ENCODE results near the gene CAPN5. TPM values are rescaled to one million over a fixed set of nuclear protein-coding genes. Genes with fewer than 3 reads are reported as not detected.

Gene CAPN5
- total RNA-seq, 2 experiments from 2014 or later, result 0.62 to 0.76 TPM

DNA sequence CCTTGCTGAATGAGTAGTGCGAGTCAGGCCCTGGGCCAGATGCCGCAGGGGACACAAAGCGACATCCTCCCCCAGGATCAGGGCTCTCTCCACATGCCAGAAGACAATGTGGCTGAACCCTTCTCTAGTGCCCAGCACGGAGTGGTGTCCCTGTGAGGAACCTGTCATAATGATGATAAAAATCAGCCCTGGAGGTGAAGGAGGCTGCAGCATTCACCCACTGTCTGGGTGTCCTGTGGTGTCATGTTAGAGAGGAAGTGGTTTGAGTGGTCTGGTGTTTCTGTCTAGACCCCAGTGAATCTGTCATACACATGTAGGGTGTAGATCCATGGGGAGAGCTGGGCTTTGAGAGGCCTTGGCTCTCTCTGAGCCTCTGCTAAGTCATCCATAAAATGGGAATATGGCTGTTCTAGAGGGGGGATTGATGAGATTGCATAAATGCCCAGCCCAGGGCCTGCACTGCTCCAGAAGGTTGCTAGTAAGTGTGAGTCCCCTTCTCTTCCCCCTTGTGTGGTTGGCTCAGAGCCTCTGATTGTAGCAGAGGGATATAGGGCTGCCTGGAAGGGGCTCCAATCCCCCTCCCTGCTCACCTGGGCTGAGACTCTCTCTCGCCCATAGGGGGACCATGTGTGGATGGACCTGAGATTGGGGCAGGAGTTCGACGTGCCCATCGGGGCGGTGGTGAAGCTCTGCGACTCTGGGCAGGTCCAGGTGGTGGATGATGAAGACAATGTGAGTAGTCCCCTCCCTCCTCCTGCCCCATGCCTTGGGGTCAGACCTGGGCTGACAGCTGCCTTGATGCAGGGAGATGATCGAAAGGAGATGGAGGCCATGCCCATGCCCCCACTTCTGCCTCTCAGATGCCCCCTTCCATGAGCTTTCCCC lies 75.6 kb downstream of the CAPN5 start:
- Mint-ChIP-seq H3K27me3 (peaks cover 10% of the 10 kb centered on the region), H3K4me1 (peaks cover 5% of the 10 kb centered on the region), H3K4me3 (no peak overlapping the region), H3K36me3 (ENCODE audit: low read depth) (no peaks in the 10 kb centered on the region), H3K9me3 (ENCODE audit: low read depth) (no peaks in the 10 kb centered on the region), H3K27ac (no peak overlapping the region)
- DNase-seq (no peak), ATAC-seq (peak; percentile 27)
- ChIA-PET CTCF (interaction anchor here (0.6 kb wide), 2 partner anchors 122 to 136 kb away, joined by 3 read pairs; no protein-coding TSS in a partner anchor), POLR2A (no interaction called here)
- intact Hi-C loops (cut with DNase I, micrococcal nuclease), result no loop called here

DNA sequence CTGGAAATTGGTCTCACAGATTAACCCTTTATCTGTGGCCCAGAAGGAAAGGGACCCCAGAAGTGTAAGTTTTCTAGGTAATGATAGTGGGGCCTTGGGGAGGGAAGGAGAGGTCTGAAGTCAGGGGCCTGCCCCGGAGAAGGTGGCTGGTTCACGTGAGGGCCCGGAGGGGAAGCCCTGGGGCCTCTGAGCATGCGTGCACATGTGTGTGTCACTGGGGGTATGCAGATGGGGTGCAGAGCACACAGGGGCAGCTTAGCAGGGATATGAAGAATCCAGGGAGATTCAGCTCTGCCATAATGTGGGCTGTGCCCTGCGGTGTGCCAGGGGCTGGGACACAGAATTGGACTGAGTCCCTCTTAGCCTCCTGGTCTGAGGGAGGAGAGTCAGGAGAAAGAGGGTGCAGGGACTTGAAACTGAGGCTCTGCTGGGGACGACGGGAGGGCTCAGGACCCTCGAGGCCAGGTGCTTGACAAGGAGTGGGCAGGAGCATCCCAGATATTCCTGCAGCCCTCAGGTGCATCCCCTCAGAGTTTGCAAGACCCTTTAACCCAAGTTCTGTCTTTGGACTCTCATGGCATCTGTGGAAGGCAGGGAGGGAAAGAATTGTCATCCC lies 76.7 kb downstream of the CAPN5 start:
- POLR2A ChIA-PET, result no interaction called here
- intact Hi-C loops (cut with DNase I, micrococcal nuclease), result no loop called here

DNA sequence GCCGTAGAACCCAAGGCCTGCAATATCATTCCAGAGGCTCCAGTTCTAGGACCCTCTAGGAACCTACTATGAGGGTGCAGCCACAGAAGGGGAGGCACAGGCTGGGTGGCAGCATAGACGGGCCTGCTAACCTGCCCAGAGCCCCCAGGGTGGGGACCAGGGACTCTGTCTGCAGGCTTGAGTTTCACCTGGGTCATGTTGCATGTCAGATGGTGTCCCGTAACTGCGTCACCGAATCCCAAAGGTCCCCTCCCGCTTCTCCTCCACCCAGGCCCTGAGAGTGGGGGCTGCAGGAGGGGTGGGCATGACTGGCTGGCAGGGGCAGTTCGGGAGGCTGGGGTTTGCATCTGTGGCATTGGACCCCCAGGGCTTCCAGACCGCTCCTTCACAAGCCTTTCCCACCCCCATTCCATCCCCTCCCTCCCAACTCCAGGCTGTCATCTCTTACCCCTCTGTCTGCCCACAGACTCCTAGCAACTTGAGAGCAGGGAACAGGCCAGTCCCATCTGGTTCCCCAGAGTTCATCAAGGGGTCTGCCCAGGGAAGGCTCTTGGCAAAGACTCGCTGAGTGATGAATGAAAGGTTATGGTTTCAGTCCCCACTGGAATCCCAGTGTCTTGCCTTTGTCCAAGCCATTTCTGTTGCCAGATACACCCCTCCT lies 77.6 kb downstream of the CAPN5 start:
- CTCF ChIA-PET, result interaction anchor here (1.1 kb wide), 1 partner anchor 17 kb away, joined by 4 read pairs; no protein-coding TSS in a partner anchor
- POLR2A ChIA-PET, result no interaction called here
- Mint-ChIP-seq H3K4me1 (peaks cover 10% of the 10 kb centered on the region), H3K9me3 (ENCODE audit: low read depth) (no peaks in the 10 kb centered on the region), H3K27ac (no peak overlapping the region), H3K27me3 (peaks cover 5% of the 10 kb centered on the region), H3K4me3 (no peak overlapping the region), H3K36me3 (ENCODE audit: low read depth) (no peaks in the 10 kb centered on the region)
- intact Hi-C loops (cut with DNase I, micrococcal nuclease), result no loop called here
- ATAC-seq, result no peak
- no peak for DNase-seq

More for the DNA sequence above, 76.7 kb downstream of the CAPN5 start:
- H3K27ac Mint-ChIP-seq, result no peak overlapping the region
- peaks cover 10% of the 10 kb centered on the region for H3K27me3 Mint-ChIP-seq
- H3K4me1 Mint-ChIP-seq, result peaks cover 10% of the 10 kb centered on the region
- no peak overlapping the region for H3K4me3 Mint-ChIP-seq
- no peaks in the 10 kb centered on the region for H3K36me3 Mint-ChIP-seq (ENCODE audit: low read depth)
- no peaks in the 10 kb centered on the region for H3K9me3 Mint-ChIP-seq (ENCODE audit: low read depth)
- DNase-seq, result no peak
- CTCF ChIA-PET, result interaction anchor here (1.1 kb wide), 1 partner anchor 16 kb away, joined by 4 read pairs; no protein-coding TSS in a partner anchor
- ATAC-seq, result no peak

- CTCF ChIA-PET, result interaction anchor here (0.6 to 1.0 kb wide), 3 partner anchors 266 to 1072 kb away, joined by 3 to 4 read pairs (median 3); no protein-coding TSS in a partner anchor
- POLR2A ChIA-PET, result no interaction called here
- H3K4me3 Mint-ChIP-seq, result no peak overlapping the region
- peaks cover 3% of the 10 kb centered on the region for H3K27me3 Mint-ChIP-seq
- no peak overlapping the region for H3K27ac Mint-ChIP-seq
- peaks cover 10% of the 10 kb centered on the region for H3K4me1 Mint-ChIP-seq
- no peaks in the 10 kb centered on the region for H3K9me3 Mint-ChIP-seq (ENCODE audit: low read depth)
- intact Hi-C loops (cut with DNase I, micrococcal nuclease), result no loop called here
- DNase-seq (no peak), ATAC-seq (no peak)
- H3K36me3 Mint-ChIP-seq (ENCODE audit: low read depth), result no peaks in the 10 kb centered on the region
Observed at GRCh38 chr11:77144857-77145428, 78.2 kb downstream of the CAPN5 start.

- intact Hi-C loops (cut with DNase I, micrococcal nuclease), result no loop called here
- H3K27me3 Mint-ChIP-seq, result peaks cover 3% of the 10 kb centered on the region
- no peak overlapping the region for H3K4me3 Mint-ChIP-seq
- ATAC-seq (no peak), DNase-seq (no peak)
- H3K36me3 Mint-ChIP-seq (ENCODE audit: low read depth), result no peaks in the 10 kb centered on the region
- POLR2A ChIA-PET, result no interaction called here
- CTCF ChIA-PET, result interaction anchor here (1.7 kb wide), 1 partner anchor 19 kb away, joined by 9 read pairs; no protein-coding TSS in a partner anchor
- peaks cover 12% of the 10 kb centered on the region for H3K4me1 Mint-ChIP-seq
- H3K9me3 Mint-ChIP-seq (ENCODE audit: low read depth), result no peaks in the 10 kb centered on the region
- no peak overlapping the region for H3K27ac Mint-ChIP-seq
Observed at GRCh38 chr11:77146261-77147035, 79.7 kb downstream of the CAPN5 start.

GRCh38 chr11:77147036-77147315 lies 80.2 kb downstream of the CAPN5 start:
- no peak for DNase-seq

DNA sequence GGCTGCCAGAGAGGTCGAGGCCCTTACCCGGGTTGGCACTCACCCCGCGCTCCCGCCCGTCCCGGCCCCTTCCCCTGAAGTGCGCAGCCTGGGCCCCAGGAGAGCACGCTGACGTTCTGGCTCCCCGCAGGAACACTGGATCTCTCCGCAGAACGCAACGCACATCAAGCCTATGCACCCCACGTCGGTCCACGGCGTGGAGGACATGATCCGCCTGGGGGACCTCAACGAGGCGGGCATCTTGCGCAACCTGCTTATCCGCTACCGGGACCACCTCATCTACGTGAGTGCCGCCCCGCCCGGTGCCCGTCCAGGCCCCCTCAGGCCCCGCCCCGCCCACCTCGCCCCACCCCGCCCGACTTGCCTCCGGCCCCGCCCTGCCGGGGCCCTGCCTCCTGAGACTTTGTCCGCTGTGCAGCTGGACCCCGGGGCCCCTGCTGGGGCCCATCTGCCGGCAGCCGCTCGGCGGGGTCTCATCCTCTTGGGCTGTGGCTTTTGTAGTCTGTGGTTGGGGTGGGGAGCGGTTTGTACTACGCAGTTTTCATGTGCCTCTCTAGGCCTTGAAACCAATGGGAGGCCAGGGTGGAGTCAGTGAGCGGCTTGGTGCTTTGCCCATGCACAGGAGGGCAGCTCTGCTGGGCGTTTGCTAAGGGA lies 81.0 kb downstream of the CAPN5 start:
- ChIA-PET CTCF (interaction anchor here (0.7 to 1.7 kb wide), 2 partner anchors 21 to 40 kb away, joined by 3 to 9 read pairs; no protein-coding TSS in a partner anchor), POLR2A (no interaction called here)
- peak overlapping the region; percentile 16 for H3K27ac Mint-ChIP-seq
- peaks cover 3% of the 10 kb centered on the region for H3K27me3 Mint-ChIP-seq
- intact Hi-C loops (cut with DNase I, micrococcal nuclease), result no loop called here
- ATAC-seq (peak; percentile 23), DNase-seq (peak; percentile 45)
- no peaks in the 10 kb centered on the region for H3K36me3 Mint-ChIP-seq (ENCODE audit: low read depth)
- H3K9me3 Mint-ChIP-seq (ENCODE audit: low read depth), result no peaks in the 10 kb centered on the region
- peaks cover 20% of the 10 kb centered on the region for H3K4me1 Mint-ChIP-seq
- H3K4me3 Mint-ChIP-seq, result peak overlapping the region; percentile 40

More at GRCh38 chr11:77147036-77147315, 80.2 kb downstream of the CAPN5 start:
- H3K36me3 Mint-ChIP-seq (ENCODE audit: low read depth), result no peaks in the 10 kb centered on the region
- no peak overlapping the region for H3K27ac Mint-ChIP-seq
- POLR2A ChIA-PET, result no interaction called here
- H3K4me3 Mint-ChIP-seq, result no peak overlapping the region
- H3K27me3 Mint-ChIP-seq, result peaks cover 3% of the 10 kb centered on the region
- H3K9me3 Mint-ChIP-seq (ENCODE audit: low read depth), result no peaks in the 10 kb centered on the region
- CTCF ChIA-PET, result interaction anchor here (0.7 to 1.7 kb wide), 2 partner anchors 20 to 41 kb away, joined by 3 to 9 read pairs; no protein-coding TSS in a partner anchor
- H3K4me1 Mint-ChIP-seq, result peaks cover 16% of the 10 kb centered on the region
- intact Hi-C loops (cut with DNase I, micrococcal nuclease), result no loop called here
- ATAC-seq, result no peak

DNA sequence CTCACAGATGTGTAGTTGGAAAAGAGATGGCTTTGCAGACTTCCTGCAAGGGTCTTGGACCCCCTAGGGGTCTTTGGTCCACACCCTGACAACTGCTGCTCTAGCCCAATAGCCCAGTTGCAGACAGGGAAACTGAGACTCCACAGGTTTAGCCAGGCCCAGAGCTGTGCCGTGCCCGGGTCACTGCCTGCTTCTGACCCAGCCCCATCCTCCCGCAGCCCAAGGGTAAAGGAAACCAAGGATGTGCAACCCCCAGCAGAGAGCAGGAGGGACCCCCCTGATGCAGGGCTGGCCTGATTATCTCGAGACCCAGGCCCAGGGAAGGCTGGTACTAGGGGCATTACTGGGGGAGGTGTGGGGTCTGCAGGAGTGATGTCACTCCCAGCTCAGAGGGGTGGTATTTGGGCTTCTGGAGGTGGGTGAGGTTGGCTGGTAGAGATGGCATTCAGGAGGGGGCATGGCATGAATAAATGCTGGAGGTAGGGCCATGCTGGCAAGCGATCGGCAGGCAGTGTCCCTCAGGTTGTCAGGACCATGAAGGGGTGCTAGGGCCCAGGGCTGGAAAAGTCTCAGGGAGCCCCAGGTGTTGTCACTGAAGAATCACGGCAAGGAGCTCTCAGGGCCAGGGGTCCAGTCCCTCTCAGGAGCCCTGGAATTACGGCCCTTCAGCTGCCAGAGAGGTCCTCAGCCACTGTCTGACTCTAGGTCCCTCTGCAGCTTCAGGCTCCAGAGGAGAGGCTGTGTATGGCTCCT lies 82.4 kb downstream of the CAPN5 start:
- Mint-ChIP-seq H3K9me3 (ENCODE audit: low read depth) (no peaks in the 10 kb centered on the region), H3K27me3 (peaks cover 3% of the 10 kb centered on the region), H3K27ac (no peak overlapping the region), H3K4me1 (peaks cover 30% of the 10 kb centered on the region), H3K36me3 (ENCODE audit: low read depth) (no peaks in the 10 kb centered on the region), H3K4me3 (no peak overlapping the region)
- ATAC-seq (no peak), DNase-seq (no peak)
- intact Hi-C loops (cut with DNase I, micrococcal nuclease), result no loop called here
- ChIA-PET POLR2A (no interaction called here), CTCF (interaction anchor here (0.5 to 1.0 kb wide), 3 partner anchors 39 to 694 kb away, joined by 3 read pairs; no protein-coding TSS in a partner anchor)

DNA sequence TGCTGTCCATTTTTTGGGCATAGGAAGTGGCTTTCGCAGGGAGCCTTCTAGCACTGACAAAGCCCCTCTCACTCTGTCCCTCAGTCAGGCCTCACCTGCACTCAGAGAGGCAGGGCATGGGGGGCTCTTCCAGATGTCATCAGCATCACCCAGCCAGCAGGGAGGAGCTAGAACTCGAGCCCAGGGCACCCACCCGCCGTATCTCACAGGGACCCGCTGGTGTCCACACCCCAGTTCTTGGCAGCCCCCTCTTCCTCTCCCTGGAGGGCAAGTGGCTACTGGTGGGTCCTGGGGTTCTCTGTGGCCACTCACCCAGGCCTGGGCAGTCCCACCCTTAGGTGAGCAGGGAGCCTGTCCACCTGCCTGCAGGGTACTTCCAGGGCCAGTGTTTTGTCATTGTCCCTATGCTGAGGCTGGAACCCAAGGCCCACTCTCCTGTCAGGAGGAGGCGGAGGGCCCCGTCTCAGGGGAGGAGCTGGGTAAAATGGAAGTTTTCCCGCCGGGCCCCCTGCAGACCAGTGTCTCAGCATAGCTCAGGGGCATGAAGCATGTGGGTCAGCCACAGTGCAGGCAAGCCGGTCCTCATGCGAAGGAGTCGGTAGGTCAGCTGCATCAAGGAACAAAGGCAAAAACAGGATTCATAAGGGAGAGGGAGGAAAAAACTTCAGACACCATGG lies 83.1 kb downstream of the CAPN5 start:
- ChIA-PET POLR2A (no interaction called here), CTCF (interaction anchor here (0.5 to 1.0 kb wide), 3 partner anchors 38 to 694 kb away, joined by 3 read pairs; no protein-coding TSS in a partner anchor)
- no peak overlapping the region for H3K4me3 Mint-ChIP-seq
- ATAC-seq (no peak), DNase-seq (no peak)
- H3K36me3 Mint-ChIP-seq (ENCODE audit: low read depth), result no peaks in the 10 kb centered on the region
- no peaks in the 10 kb centered on the region for H3K9me3 Mint-ChIP-seq (ENCODE audit: low read depth)
- H3K27ac Mint-ChIP-seq, result no peak overlapping the region
- H3K27me3 Mint-ChIP-seq, result peaks cover 3% of the 10 kb centered on the region
- peaks cover 30% of the 10 kb centered on the region for H3K4me1 Mint-ChIP-seq
- intact Hi-C loops (cut with DNase I, micrococcal nuclease), result no loop called here

Measured in activated CD4-positive, alpha-beta T cell treated with anti-CD3 and anti-CD28 coated beads for 36 hours (primary cell).